ENCODE measurements around the gene CFTR. TPM values are rescaled to one million over a fixed set of nuclear protein-coding genes. Genes with fewer than 3 reads are reported as not detected.

Gene CFTR
- total RNA-seq, 1 experiment from 2014 or later, result 1.2 TPM

DNA sequence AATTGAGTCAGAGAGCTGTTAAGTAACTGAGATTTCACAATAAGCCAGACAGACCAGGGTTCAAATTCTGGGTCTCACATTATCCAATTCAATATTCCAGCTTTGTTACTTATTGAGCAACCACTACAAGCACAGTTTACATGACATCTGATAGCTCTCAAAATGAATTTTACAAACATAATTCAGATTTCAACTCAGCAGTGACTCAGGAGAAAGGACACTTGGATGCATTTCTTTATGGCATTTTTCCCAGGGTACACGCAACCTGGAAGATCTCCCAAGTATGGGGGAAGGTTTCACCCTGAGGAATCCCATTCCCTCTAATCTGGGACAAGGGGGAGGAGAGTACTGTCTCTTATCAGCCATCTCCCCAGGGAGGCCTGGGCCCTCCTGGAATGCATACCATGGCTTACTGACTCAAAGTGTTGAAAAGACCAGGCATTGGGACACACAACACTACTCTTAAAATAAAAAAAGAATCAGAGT, 102.4 kb downstream of the CFTR start:
- Histone ChIP-seq H4K5ac (ENCODE audit: insufficient read length, low read depth, low read length) (no peak overlapping the region), H3K14ac (ENCODE audit: insufficient read depth, low read length) (no peak overlapping the region), H2BK15ac (ENCODE audit: low read depth, low read length) (no peak overlapping the region), H2AK5ac (ENCODE audit: insufficient read length, low read length) (no peak overlapping the region), H3K9me3 (ENCODE audit: control insufficient read depth, low read depth, low read length) (no peaks in the 10 kb centered on the region), H2BK5ac (ENCODE audit: insufficient read length, low read length) (no peak overlapping the region), H2BK120ac (ENCODE audit: low read depth, low read length, poor library complexity, severe bottlenecking) (no peak overlapping the region), H3K23ac (ENCODE audit: insufficient read length, low read depth, low read length) (no peak overlapping the region), H3K79me2 (ENCODE audit: insufficient read depth, low read length) (no peaks in the 10 kb centered on the region), H3K18ac (ENCODE audit: insufficient read length, low read depth, low read length) (no peak overlapping the region), H3K23me2 (ENCODE audit: insufficient read length, low read depth, low read length, poor library complexity, severe bottlenecking) (no peaks in the 10 kb centered on the region), H4K20me1 (ENCODE audit: control insufficient read depth, insufficient read depth, insufficient read length) (no peaks in the 10 kb centered on the region), H3K4me1 (ENCODE audit: insufficient read depth, low read length) (peaks cover 2% of the 10 kb centered on the region; the same call in 1 of the 2 replicates), H3T11ph (ENCODE audit: low read length) (no peak overlapping the region), H2AFZ (ENCODE audit: low read length) (no peak overlapping the region), H3K4ac (ENCODE audit: low read depth, low read length) (no peak overlapping the region), H3K56ac (ENCODE audit: insufficient read length, low read depth, low read length) (no peak overlapping the region), H3K4me2 (ENCODE audit: insufficient read depth, insufficient read length, low read length) (no peak overlapping the region), H3K27ac (ENCODE audit: insufficient read length, low read depth, low read length) (no peak overlapping the region), H4K91ac (ENCODE audit: insufficient read length, low read depth, low read length) (no peak overlapping the region), H3K79me1 (ENCODE audit: insufficient read depth, low read depth, low read length, poor library complexity, severe bottlenecking) (no peaks in the 10 kb centered on the region), H2BK20ac (ENCODE audit: low read depth, low read length, poor library complexity, severe bottlenecking) (no peak overlapping the region), H2BK12ac (ENCODE audit: insufficient read length, low read depth, low read length) (no peak overlapping the region), H3K27me3 (ENCODE audit: insufficient read depth, low read length) (no peaks in the 10 kb centered on the region), H4K8ac (replicated peaks; ENCODE audit: insufficient read length, low read depth, low read length) (no peak overlapping the region), H3K9ac (ENCODE audit: extremely low read depth, insufficient read length, low read length) (no peak overlapping the region)
- peaks cover 10 to 12% of the 10 kb centered on the region in 2 experiments for H3K4me1 Mint-ChIP-seq
- DNase-seq, result no peak
- no peaks in the 10 kb centered on the region; the same call in 1 of the 2 replicates for H3K27me3 Mint-ChIP-seq (ENCODE audit: low read depth)
- no peak for TF ChIP-seq CTCF (conservative IDR thresholded peaks at IDR 0.05)
- no peaks in the 10 kb centered on the region; a peak in 1 of 5 replicates for H3K9me3 Mint-ChIP-seq
- no peaks in the 10 kb centered on the region for H3K36me3 Mint-ChIP-seq (ENCODE audit: insufficient read depth in 1 of 3, low read depth in 3 of 3)
- WGBS (ENCODE audit: extremely low coverage, insufficient read length, low lambda C conversion rate), result no CpG with 5 or more reads among the region's 1 CpG
- H3K27ac Mint-ChIP-seq, result no peak overlapping the region
- H3K4me3 Mint-ChIP-seq, result no peak overlapping the region
